Transverse colon (tissue), 3 donors: ENCODE measurements around the gene PPP6R1.

Source experiments
- CTCF ChIP-seq, 5 experiments: fragments of 200-600 bp in 3 of 5; fragments of 450-650 bp in 2 of 5; sonication (generic) in 3 of 5; IDR thresholded peaks; 1 replicate in 2 of 5; 2 replicates in 3 of 5; pipeline ENCODE4 v1.5.1; 2016 to 2017; ENCODE audit warnings: antibody characterized with exemption in 5 of 5, inconsistent platforms in 3 of 5, mild to moderate bottlenecking in 2 of 5, moderate library complexity in 1 of 5
- POLR2A ChIP-seq: fragments of 450-650 bp; IDR thresholded peaks from one replicate; pipeline ENCODE4 v1.6.1; 2016; ENCODE audit warnings: antibody characterized with exemption, mild to moderate bottlenecking, moderate library complexity

GRCh38 chr19:55206664-55207500 lies 51.9 kb downstream of the PPP6R1 start:
- TF ChIP-seq POLR2A (peak; percentile 86), CTCF (IDR thresholded peaks at IDR 0.05) (no peak)
